ENCODE data around the gene CCDC112. TPM values are rescaled to one million over a fixed set of nuclear protein-coding genes. Genes with fewer than 3 reads are reported as not detected.

Gene CCDC112
- polyA plus RNA-seq, 1 donor (not counting 4 experiments of a cell fraction or from before 2014, with no cell fraction given) = 4.0 TPM

GRCh38 chr5:115306011-115306536, 9.6 kb upstream of the CCDC112 start:
- no peaks in the 10 kb centered on the region for H3K4me1 ChIP-seq (ENCODE audit: control insufficient read depth, extremely low read depth, insufficient read depth, low read length)
- no peaks in the 10 kb centered on the region for H3K9me1 ChIP-seq (ENCODE audit: control insufficient read depth, extremely low read depth, insufficient read depth, low read length)
- no peaks in the 10 kb centered on the region for H3K36me3 ChIP-seq (ENCODE audit: control insufficient read depth in 2 of 2, extremely low read depth in 1 of 2, insufficient read depth in 2 of 2, low read length in 2 of 2)
- no peak overlapping the region for H3K9ac ChIP-seq (ENCODE audit: control insufficient read depth, extremely low read depth, insufficient read depth, low read length)
- no peak overlapping the region for H3K4me2 ChIP-seq (ENCODE audit: control insufficient read depth, extremely low read depth, insufficient read depth, low read depth, low read length)
- no peaks in the 10 kb centered on the region for H3K79me2 ChIP-seq (ENCODE audit: control insufficient read depth, insufficient read depth, low read length)
- no peak for FAIRE-seq
- no peak overlapping the region for H3K27ac ChIP-seq (ENCODE audit: control insufficient read depth, insufficient read depth, low read length)
- TF ChIP-seq EZH2 (IDR thresholded peaks at IDR 0.05; ENCODE audit: low read length) = no peak
- TF ChIP-seq, protein P1, sequence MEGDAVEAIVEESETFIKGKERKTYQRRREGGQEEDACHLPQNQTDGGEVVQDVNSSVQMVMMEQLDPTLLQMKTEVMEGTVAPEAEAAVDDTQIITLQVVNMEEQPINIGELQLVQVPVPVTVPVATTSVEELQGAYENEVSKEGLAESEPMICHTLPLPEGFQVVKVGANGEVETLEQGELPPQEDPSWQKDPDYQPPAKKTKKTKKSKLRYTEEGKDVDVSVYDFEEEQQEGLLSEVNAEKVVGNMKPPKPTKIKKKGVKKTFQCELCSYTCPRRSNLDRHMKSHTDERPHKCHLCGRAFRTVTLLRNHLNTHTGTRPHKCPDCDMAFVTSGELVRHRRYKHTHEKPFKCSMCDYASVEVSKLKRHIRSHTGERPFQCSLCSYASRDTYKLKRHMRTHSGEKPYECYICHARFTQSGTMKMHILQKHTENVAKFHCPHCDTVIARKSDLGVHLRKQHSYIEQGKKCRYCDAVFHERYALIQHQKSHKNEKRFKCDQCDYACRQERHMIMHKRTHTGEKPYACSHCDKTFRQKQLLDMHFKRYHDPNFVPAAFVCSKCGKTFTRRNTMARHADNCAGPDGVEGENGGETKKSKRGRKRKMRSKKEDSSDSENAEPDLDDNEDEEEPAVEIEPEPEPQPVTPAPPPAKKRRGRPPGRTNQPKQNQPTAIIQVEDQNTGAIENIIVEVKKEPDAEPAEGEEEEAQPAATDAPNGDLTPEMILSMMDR (optimal IDR thresholded peaks at IDR 0.05 in 1 of 3, IDR thresholded peaks at IDR 0.05 in 1 of 3, conservative IDR thresholded peaks at IDR 0.05 in 1 of 3; ENCODE audit: extremely low read depth in 1 of 3, insufficient read depth in 2 of 3, low read length in 3 of 3) = no peak
- H3K27me3 ChIP-seq (ENCODE audit: control insufficient read depth, extremely low read depth, insufficient read depth, low read length) = no peaks in the 10 kb centered on the region
- no peak overlapping the region for H3K4me3 ChIP-seq (ENCODE audit: control insufficient read depth in 2 of 3, extremely low read depth in 1 of 3, insufficient read depth in 2 of 3, low read depth in 1 of 3, low read length in 3 of 3)
- H3K9me3 ChIP-seq (ENCODE audit: control insufficient read depth, low read depth, low read length) = no peaks in the 10 kb centered on the region
- no peaks in the 10 kb centered on the region for H4K20me1 ChIP-seq (ENCODE audit: control insufficient read depth, extremely low read depth, insufficient read depth, low read length)
- dilution Hi-C loops (cut with MboI; ENCODE audit: extremely low pct_ligation_motif_present, low sequenced_read_pairs) = no loop called here
- DNase-seq (ENCODE audit: low read depth, low spot score) = no peak
- H2AFZ ChIP-seq (ENCODE audit: control insufficient read depth, low read length) = no peak overlapping the region

- H3K4me1 ChIP-seq (ENCODE audit: control insufficient read depth, extremely low read depth, insufficient read depth, low read length) = no peaks in the 10 kb centered on the region
- FAIRE-seq (no peak), DNase-seq (ENCODE audit: low read depth, low spot score) (no peak)
- no peak overlapping the region for H2AFZ ChIP-seq (ENCODE audit: control insufficient read depth, low read length)
- H3K9me1 ChIP-seq (ENCODE audit: control insufficient read depth, extremely low read depth, insufficient read depth, low read length) = no peaks in the 10 kb centered on the region
- TF ChIP-seq, protein P1 (optimal IDR thresholded peaks at IDR 0.05 in 1 of 3, IDR thresholded peaks at IDR 0.05 in 1 of 3, conservative IDR thresholded peaks at IDR 0.05 in 1 of 3; ENCODE audit: extremely low read depth in 1 of 3, insufficient read depth in 2 of 3, low read length in 3 of 3) = no peak
- no peak for TF ChIP-seq EZH2 (IDR thresholded peaks at IDR 0.05; ENCODE audit: low read length)
- dilution Hi-C loops (cut with MboI; ENCODE audit: extremely low pct_ligation_motif_present, low sequenced_read_pairs) = no loop called here
- no peaks in the 10 kb centered on the region for H3K9me3 ChIP-seq (ENCODE audit: control insufficient read depth, low read depth, low read length)
- no peaks in the 10 kb centered on the region for H3K79me2 ChIP-seq (ENCODE audit: control insufficient read depth, insufficient read depth, low read length)
- no peak overlapping the region for H3K4me3 ChIP-seq (ENCODE audit: control insufficient read depth in 2 of 3, extremely low read depth in 1 of 3, insufficient read depth in 2 of 3, low read depth in 1 of 3, low read length in 3 of 3)
- no peaks in the 10 kb centered on the region for H3K27me3 ChIP-seq (ENCODE audit: control insufficient read depth, extremely low read depth, insufficient read depth, low read length)
- no peak overlapping the region for H3K4me2 ChIP-seq (ENCODE audit: control insufficient read depth, extremely low read depth, insufficient read depth, low read depth, low read length)
- H3K27ac ChIP-seq (ENCODE audit: control insufficient read depth, insufficient read depth, low read length) = no peak overlapping the region
- no peak overlapping the region for H3K9ac ChIP-seq (ENCODE audit: control insufficient read depth, extremely low read depth, insufficient read depth, low read length)
- no peaks in the 10 kb centered on the region for H4K20me1 ChIP-seq (ENCODE audit: control insufficient read depth, extremely low read depth, insufficient read depth, low read length)
- no peaks in the 10 kb centered on the region for H3K36me3 ChIP-seq (ENCODE audit: control insufficient read depth in 2 of 2, extremely low read depth in 1 of 2, insufficient read depth in 2 of 2, low read length in 2 of 2)
These were observed 8.0 kb upstream of the CCDC112 start for GRCh38 chr5:115304496-115304895.

Measured in keratinocyte (primary cell).